Thyroid gland (tissue), 4 donors: Measurements from ENCODE around the gene DIAPH1.

ENCODE experiments used
- POLR2A ChIP-seq, 2 donors: fragments of 450-650 bp; IDR thresholded peaks; one replicate each; pipeline ENCODE4 v1.6.1; 2017; ENCODE audit warnings: antibody characterized with exemption in 2 of 2, mild to moderate bottlenecking in 2 of 2, moderate library complexity in 1 of 2
- TF ChIP-seq, protein P1 (sequence below), 6 experiments: fragments of 200-600 bp in 3 of 6; fragments of 450-650 bp in 3 of 6; sonication (generic) in 3 of 6; IDR thresholded peaks; one replicate each; pipeline ENCODE4 v1.5.1; 2016 to 2019; ENCODE audit warnings: antibody characterized with exemption in 6 of 6, mild to moderate bottlenecking in 2 of 6, inconsistent platforms in 1 of 6, moderate library complexity in 1 of 6

DNA sequence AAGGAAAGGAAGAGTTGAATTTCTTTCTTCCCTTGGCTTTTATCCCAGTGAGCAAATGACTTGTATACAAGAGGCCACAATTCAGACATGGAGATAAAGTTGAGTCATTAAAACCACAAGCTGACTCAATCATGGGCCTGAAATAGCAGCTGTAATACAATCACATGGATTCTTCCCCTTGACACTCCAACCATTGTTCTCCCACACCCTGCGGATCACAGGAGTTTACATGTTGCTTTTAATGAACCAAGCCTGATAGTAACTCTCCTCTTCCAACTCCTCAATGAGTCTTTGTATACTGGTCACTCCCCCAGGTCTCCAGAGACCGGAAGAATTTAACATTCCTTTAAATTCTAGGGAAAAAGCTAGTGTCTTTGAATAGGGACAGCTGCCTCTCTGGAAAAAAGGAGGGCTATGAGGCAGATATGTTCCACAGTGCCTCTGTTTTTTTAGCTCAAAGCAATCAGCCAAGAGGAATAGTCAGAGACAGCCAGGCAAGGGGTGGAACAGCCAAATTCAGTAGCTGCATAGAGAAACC lies 97.5 kb downstream of the DIAPH1 start:
- TF ChIP-seq, protein P1, sequence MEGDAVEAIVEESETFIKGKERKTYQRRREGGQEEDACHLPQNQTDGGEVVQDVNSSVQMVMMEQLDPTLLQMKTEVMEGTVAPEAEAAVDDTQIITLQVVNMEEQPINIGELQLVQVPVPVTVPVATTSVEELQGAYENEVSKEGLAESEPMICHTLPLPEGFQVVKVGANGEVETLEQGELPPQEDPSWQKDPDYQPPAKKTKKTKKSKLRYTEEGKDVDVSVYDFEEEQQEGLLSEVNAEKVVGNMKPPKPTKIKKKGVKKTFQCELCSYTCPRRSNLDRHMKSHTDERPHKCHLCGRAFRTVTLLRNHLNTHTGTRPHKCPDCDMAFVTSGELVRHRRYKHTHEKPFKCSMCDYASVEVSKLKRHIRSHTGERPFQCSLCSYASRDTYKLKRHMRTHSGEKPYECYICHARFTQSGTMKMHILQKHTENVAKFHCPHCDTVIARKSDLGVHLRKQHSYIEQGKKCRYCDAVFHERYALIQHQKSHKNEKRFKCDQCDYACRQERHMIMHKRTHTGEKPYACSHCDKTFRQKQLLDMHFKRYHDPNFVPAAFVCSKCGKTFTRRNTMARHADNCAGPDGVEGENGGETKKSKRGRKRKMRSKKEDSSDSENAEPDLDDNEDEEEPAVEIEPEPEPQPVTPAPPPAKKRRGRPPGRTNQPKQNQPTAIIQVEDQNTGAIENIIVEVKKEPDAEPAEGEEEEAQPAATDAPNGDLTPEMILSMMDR (IDR thresholded peaks at IDR 0.05): no peak
- no peak for TF ChIP-seq POLR2A (IDR thresholded peaks at IDR 0.05)
